ENCODE measurements around the gene CACNA1C. TPM values are rescaled to one million over a fixed set of nuclear protein-coding genes. Genes with fewer than 3 reads are reported as not detected.

The CACNA1C gene
- total and polyA plus RNA-seq, 2 of the 4 experiments (the other 2 are of a cell fraction) = 1.6 to 2.6 TPM

- Histone ChIP-seq H3K79me1 (ENCODE audit: low read depth in 1 of 2, low read length in 2 of 2) (peaks cover 0 to under 1% of the 10 kb centered on the region in 2 experiments; a peak in 1 of 4 replicates), H3K36me3 (ENCODE audit: control insufficient read depth, insufficient read depth, low read length) (peaks cover 14% of the 10 kb centered on the region; the same call in 1 of the 2 replicates), H2AK9ac (replicated peaks; ENCODE audit: low read depth, low read length, poor library complexity) (no peak overlapping the region), H3K4ac (ENCODE audit: low read depth, low read length) (no peak overlapping the region), H2BK20ac (ENCODE audit: low read depth, low read length) (no peak overlapping the region), H2BK120ac (ENCODE audit: low read depth, low read length) (no peak overlapping the region), H3K18ac (ENCODE audit: low read depth, low read length) (no peak overlapping the region), H3K23ac (ENCODE audit: low read depth, low read length) (no peak overlapping the region), H4K8ac (ENCODE audit: low read depth in 2 of 2, low read length in 2 of 2) (no peak overlapping the region), H3K56ac (ENCODE audit: extremely low read depth, insufficient read depth, low read length) (no peak overlapping the region), H4K5ac (ENCODE audit: low read depth, low read length) (no peak overlapping the region), H3K9me1 (ENCODE audit: insufficient read depth, low read length) (peaks cover 21% of the 10 kb centered on the region), H2BK15ac (ENCODE audit: low read depth, low read length) (no peak overlapping the region), H4K91ac (ENCODE audit: insufficient read depth, low read depth, low read length) (no peak overlapping the region), H3K9me3 (ENCODE audit: control insufficient read depth, insufficient read depth, low read length) (no peaks in the 10 kb centered on the region), H3K27me3 (ENCODE audit: control insufficient read depth, insufficient read depth, low read length) (no peaks in the 10 kb centered on the region), H3K27ac (ENCODE audit: insufficient read depth, low read length) (no peak overlapping the region), H2AFZ (replicated peaks; ENCODE audit: low read length, poor library complexity) (no peak overlapping the region), H3K4me2 (ENCODE audit: low read depth, low read length) (no peak overlapping the region), H3K9ac (ENCODE audit: low read depth, low read length) (no peak overlapping the region), H2BK5ac (ENCODE audit: low read depth, low read length, poor library complexity, severe bottlenecking) (no peak overlapping the region), H4K20me1 (ENCODE audit: insufficient read depth, low read length) (no peaks in the 10 kb centered on the region), H2AK5ac (ENCODE audit: low read depth, low read length) (no peak overlapping the region), H3K4me3 (ENCODE audit: insufficient read depth, low read depth, low read length) (no peak overlapping the region), H3K4me1 (ENCODE audit: control insufficient read depth, insufficient read depth, low read length) (peaks cover 28% of the 10 kb centered on the region), H3K14ac (replicated peaks; ENCODE audit: low read depth, low read length) (no peak overlapping the region)
- ATAC-seq (ENCODE audit: low read depth) (no peak), DNase-seq (no peak)
- in situ Hi-C loops (cut with MboI; ENCODE audit: low sequenced_read_pairs) = no loop called here
- intact Hi-C loops (cut with micrococcal nuclease) = loop anchor here (5.0 kb wide), 1 partner anchor 458 kb away; no protein-coding TSS in a partner anchor
- BruUV-seq (replicated peaks) = no TSS peak
- WGBS, 2 experiments (ENCODE audit: extremely low coverage in 2 of 2, insufficient read length in 1 of 2) = 98% methylated on average over 11 of the region's 13 CpGs; no CpG with 5 or more reads in 1 of the 2 experiments
- TF ChIP-seq CHD1 (IDR thresholded peaks at IDR 0.05; ENCODE audit: low read depth, low read length) (no peak), MAZ (IDR thresholded peaks at IDR 0.05; ENCODE audit: borderline replicate concordance, low read depth, low read length) (no peak), ELK1 (IDR thresholded peaks at IDR 0.05; ENCODE audit: borderline replicate concordance, low read depth, low read length) (no peak), POLR2A (IDR thresholded peaks at IDR 0.05; ENCODE audit: low read depth, low read length) (no peak), RFX5 (IDR thresholded peaks at IDR 0.05; ENCODE audit: low read depth, low read length) (no peak), SMC3 (IDR thresholded peaks at IDR 0.05; ENCODE audit: low read depth, low read length) (no peak), CTCF (conservative IDR thresholded peaks at IDR 0.05; ENCODE audit: low read depth, low read length) (no peak), USF2 (IDR thresholded peaks at IDR 0.05; ENCODE audit: low read depth, low read length) (no peak), BHLHE40 (IDR thresholded peaks at IDR 0.05; ENCODE audit: low read depth, low read length) (no peak), MXI1 (IDR thresholded peaks at IDR 0.05; ENCODE audit: borderline replicate concordance, low read depth, low read length) (no peak), RCOR1 (IDR thresholded peaks at IDR 0.05; ENCODE audit: insufficient replicate concordance, low read length) (no peak), CEBPB (IDR thresholded peaks at IDR 0.05; ENCODE audit: low read depth, low read length) (no peak), NFE2L2 (IDR thresholded peaks at IDR 0.05; ENCODE audit: low read depth, low read length) (no peak), FOS (IDR thresholded peaks at IDR 0.05; ENCODE audit: low read depth, low read length) (no peak), MAFK (IDR thresholded peaks at IDR 0.05; ENCODE audit: low read depth, low read length) (no peak), RAD21 (IDR thresholded peaks at IDR 0.05; ENCODE audit: low read length) (no peak)
- dilution Hi-C loops (cut with HindIII; ENCODE audit: low sequenced_read_pairs, unreplicated experiment) = no loop called here
- POLR2A ChIA-PET (ENCODE audit: unreplicated experiment) = no interaction called here
- CTCF ChIA-PET = no interaction called here
Measured at GRCh38 chr12:2124466-2125023, 71.8 kb downstream of the CACNA1C start.

Measured in IMR-90 (cell line).